GM21528 (cell line): ENCODE results near the gene KRTAP10-8.
"Not testable (repeated sequence)": the region's sequence is repeated elsewhere in the genome, so short reads cannot be mapped to it uniquely, and the experiment has no call there.

ENCODE experiments used
- ATAC-seq: cut with Tn5 transposase; IDR thresholded peaks from one replicate; pipeline ENCODE4 v1.9.1; 2021; ENCODE audit warnings: mild to moderate bottlenecking, moderate library complexity; ENCODE audit not compliant: unreplicated experiment, low FRiP score

Gene KRTAP10-8, protein sequence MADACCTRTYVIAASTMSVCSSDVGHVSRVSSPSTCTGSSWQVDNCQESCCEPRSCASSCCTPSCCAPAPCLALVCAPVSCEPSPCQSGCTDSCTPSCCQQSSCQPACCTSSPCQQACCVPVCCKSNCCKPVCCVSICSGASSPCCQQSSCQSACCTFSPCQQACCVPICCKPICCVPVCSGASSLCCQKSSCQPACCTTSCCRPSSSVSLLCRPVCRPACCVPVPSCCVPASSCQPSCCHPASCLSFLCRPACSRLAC

DNA sequence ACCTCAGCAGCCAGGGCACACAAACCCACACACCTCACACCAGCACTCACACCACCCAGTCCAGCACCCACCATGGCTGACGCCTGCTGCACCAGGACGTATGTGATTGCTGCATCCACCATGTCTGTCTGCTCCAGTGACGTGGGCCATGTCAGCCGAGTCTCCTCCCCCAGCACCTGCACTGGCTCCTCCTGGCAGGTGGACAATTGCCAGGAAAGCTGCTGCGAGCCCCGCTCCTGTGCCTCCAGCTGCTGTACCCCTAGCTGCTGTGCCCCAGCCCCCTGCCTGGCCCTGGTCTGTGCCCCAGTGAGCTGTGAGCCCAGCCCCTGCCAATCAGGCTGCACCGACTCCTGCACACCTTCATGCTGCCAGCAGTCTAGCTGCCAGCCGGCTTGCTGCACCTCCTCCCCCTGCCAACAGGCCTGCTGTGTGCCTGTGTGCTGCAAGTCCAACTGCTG is at the start of gene KRTAP10-8:
TSS of gene KRTAP10-8 (plus strand) at position 51 of the 458 bp plus-strand sequence. CDS start at position 73, 22 bp downstream.
- ATAC-seq: no peak

DNA sequence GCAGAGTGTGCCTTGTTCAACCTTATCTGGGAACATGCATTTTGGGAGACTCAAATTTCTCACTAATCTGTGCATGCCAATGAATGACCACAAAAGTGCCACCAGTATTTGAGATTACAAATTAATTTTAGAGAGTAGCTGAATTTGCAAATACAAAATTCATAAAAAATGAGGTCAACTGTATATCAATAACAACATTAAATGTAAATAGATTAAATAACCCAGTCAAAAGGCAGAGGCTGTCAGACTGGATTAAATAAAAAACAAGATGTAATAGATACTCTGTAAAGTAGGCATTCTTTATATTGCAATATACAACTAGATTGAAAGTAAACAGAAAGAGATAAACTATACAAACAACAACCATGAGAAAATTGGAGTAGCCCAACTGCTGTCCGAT is 47.8 kb upstream of the KRTAP10-8 start:
- ATAC-seq: no peak

DNA sequence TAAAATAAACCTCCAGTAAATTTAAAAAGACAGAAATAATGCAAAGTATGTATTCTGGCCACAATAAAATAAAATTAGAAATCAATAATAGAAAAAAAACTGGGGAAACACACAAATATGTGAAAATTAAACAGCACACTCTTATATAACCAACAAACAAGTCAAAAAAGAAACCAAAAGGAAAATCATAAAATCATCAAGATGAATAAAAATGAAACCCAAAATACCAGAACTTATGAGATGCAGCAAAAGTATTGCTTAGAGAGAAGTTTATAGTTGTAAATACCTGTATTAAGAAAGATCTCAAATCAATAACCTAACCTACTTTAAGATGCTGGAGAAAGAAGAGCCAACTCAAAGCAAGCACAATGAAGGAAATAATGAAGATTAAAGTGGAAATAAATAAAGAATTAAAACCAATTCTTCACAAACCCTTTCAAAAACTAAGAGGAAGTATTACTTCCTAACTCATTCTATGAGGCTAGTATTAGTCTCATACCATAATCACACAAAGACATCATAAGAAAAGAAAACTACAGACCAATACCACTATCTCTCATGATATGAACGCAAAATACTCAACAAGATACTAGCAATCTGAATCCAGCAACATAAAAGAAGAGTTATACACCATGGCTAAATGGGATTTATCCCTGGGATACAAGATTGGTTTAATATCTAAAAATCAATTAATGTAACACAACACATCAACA is 46.8 kb upstream of the KRTAP10-8 start:
- ATAC-seq: no peak

DNA sequence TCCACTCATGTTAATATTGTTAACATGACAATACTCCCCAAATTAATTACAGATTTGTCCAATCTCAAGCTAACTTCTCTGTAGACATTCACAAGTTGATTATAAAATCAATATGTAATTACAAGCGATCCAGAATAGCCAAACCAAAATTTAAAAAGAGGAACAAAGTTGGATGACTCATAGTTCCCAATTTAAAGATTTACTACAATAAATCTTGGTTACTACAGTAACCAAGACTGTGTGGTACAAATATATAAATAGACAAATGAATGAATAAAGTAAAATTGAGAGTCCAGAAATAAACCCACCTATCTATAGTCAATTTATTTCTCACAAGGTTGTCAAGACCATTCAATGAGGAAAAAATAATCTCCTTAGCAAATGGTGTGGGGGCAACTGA is 45.5 kb upstream of the KRTAP10-8 start:
- ATAC-seq: no peak

DNA sequence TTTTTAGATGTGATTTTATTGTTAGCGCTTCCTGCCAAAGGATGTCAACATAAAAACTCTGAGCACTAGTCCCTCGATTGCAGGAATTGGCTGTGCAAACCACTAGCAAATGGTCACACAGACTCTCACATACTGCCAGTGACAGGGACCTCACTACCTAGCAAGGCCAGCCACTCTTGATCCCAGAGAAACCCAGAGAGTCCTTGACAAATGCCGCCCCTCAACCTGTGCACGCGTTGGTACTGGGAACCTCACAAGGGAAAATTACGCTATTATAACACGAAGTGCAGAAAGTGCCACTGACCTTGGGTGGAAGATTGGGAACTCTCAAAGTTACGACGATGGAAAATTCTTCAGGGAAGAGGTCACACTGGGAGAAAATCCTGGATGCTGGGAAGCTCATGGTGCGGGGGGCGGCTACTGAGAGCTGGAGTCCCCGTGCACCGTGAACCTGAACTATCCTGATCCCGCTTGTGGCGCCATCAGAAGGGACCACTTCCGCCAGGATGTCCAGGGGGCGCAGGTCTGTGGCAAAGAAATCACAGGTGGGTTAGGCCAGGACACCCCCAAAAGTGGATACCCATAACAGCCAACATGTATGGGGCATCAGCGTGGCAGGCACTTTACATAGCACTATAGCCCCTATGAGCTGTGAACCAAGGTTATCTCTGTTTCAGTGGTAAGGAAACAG is 44.3 kb upstream of the KRTAP10-8 start:
- no peak for ATAC-seq

DNA sequence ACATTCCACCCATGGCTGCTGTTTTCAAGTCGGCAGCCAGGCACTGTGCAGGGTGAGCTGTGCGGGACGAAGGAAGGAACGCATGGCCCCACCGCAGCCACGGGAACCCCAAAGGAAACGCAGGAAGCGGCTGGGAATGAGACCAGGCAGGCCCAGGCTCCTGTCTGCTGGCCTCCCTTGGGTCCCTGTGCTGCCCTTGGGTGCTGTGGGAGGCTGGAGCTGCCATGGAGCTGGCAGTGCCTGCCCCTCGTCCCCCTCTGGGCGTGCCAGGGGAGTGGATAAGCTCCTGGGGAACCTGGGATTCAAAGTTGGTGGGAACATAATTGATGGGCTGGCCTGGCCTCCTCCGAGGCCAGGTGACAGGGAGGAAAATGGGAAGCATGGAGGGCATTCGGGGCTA is 43.6 kb upstream of the KRTAP10-8 start:
- no peak for ATAC-seq

DNA sequence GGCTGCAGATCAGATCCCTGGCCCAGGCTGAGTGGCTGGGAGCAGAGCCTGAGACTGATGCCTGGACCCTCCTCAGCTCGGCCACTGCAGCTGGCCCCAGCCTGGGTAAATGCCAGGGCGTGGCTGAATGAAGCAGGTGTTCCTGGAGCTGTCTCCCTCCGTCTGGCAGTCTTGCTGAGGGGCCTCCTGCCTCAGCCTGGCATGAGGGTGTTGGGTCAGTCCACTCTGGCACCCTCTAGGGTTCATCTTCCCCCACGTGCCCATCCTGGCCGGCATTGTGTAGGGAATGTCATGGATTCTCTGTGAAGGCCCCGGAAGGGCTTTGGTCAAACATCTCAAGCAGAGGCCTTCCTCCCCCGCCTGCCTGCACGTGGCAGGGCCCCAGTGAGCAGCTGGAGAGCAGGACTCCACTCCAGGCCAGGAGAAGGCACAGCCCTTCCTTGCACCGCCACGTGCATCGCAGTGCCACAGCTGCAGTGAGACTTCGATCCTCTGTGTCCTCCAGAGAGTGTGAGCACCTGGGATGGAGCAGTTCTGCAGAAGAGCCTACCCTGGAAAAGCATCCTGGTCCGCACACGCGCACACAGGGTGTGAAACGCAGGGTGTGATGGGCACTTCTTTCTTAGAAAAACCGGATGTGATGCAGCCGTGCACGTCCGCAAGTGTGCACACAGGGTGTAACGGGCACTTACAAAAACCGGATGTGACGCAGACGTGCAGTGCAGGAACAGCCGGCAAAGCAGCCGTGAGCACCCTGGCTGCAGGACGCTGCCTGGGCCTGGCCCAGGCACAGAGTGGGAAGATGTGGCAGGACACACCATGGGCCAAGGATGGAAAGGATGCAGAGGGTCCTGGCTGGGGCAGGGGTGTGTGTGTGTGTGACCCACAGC is 43.0 kb upstream of the KRTAP10-8 start:
- no peak for ATAC-seq

DNA sequence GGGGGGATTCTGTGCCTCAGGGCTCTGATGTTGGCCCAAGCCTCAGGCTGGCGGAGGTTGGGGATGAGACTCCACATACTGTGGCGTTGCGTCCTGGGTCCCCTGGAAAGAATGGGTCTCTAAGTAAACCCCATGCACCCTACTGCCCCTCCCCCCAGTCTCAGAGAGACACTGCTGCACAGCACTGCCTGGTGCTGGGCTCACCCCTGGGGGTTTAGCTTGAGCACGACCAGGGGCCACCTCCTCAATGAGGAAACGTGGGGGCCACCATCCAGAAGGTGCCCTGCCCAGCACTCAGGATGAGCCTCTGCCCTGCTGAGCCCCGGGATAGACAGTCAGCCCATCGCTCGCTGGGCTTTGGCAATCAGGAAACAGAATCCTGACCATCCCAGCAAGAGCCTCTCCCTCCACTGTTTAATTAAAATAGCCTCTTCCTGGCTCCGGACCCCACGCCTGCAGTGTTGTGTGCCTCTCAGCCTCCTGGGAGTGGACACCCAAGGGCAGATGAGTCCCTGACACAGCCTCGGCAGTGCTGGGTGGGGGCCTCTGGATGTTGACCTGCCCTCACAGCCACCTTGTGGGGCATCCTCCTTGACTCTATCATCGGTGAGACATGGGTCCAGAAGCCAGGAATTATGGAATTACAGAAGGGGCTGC is 41.9 kb upstream of the KRTAP10-8 start:
- no peak for ATAC-seq

DNA sequence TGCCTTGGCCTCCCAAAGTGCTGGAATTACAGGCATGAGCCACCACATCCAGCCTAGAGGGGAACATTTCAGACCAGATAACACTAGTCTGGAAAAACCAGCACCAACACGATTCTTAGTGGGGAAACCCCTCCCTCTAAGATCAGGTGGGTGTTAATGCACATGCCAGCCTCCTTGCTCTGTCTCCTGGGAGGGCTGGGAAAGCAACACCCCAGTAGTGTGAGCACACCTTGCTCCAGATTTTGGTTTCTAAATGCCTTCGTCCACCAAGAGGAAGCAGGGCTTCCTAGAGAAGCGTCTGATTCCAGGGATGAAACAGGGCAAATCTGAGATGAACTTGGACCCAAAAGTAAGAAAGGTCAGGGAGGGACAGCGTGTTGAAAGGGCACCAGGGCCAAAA is 40.6 kb upstream of the KRTAP10-8 start:
- no peak for ATAC-seq

DNA sequence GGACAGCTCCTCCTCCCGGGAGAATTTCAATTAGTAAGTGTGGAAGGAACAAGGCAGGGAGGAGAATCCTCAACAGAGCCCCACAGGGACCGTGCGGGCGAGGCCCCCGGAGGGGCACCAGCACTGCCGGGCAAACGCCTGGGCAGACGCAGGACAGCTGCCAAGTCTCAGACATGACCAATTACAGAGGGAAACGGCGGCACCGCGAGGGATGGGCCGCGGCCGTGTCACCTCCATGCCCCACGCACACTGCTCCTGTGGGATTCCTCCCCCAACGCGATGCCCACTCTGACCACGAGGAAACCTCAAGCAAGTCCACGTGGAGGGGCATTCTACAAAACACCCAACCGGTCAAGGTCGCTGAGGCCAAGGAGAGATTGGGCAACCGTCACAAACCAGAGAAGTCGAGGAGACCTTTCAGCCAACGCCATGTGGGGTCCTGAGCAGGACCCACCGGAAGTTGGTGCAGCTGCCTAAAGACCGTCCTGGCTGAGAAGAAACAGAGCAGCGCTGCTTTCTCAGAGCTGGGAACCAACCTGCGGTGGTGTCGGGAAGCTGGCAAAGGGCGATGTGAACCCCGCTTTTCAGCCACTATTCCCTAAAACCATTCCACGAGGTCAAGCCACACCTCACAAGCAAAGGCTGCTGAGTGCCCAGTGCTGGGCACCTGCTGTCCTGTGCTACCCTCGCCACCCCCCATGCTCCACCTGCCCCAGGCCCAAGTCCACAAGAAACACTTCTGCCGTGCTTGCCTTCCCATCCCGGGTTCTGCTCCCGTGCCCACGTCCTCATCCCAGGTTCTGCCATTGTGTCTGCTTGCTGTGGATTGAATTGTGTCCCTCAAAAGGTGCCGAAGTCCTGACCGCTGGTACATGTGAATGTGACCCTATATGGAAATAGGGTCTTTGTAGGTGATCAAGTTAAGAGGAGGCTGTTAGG is 39.8 kb upstream of the KRTAP10-8 start:
- ATAC-seq: no peak

DNA sequence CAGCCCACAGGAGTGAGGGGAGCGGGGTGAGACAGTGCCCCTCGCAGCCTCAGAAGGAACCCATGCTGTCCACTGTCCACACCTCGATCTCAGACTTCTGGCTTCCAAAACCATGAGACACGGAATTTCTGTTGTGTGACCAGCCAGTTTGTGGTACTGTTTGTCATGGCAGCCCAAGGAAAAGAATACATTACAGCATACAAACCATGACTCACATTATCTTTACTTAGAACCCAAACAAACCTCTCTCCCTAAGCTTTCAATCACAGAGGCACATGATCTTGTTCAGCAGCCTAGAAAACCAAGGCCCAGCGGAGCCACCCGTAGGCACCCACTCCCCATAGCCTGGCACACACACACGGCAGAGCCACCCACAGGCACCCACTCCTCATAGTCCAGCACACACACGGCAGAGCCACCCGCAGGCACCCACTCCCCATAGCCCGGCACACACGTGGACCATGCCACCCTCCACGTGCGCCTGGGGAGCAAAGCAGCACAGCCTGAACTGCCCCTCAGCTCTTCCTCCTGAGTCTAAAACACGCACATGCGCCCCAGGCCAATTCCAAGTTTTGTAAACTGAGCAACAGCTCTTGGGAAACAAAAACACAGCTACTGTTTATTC is 38.8 kb upstream of the KRTAP10-8 start:
- no peak for ATAC-seq

DNA sequence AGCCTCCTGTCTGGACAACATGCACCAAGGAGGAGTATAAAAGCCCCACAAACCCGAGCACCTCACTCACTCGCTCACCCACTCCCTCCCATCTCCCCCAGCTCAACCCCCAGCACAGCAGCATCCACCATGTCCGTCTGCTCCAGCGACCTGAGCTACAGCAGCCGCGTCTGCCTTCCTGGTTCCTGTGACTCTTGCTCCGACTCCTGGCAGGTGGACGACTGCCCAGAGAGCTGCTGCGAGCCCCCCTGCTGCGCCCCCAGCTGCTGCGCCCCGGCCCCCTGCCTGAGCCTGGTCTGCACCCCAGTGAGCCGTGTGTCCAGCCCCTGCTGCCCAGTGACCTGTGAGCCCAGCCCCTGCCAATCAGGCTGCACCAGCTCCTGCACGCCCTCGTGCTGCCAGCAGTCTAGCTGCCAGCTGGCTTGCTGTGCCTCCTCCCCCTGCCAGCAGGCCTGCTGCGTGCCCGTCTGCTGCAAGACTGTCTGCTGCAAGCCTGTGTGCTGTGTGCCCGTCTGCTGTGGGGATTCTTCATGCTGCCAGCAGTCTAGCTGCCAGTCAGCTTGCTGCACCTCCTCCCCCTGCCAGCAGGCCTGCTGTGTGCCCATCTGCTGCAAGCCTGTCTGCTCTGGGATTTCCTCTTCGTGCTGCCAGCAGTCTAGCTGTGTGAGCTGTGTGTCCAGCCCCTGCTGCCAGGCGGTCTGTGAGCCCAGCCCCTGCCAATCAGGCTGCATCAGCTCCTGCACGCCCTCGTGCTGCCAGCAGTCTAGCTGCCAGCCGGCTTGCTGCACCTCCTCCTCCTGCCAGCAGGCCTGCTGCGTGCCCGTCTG is 38.0 kb upstream of the KRTAP10-8 start, which contains the start of gene KRTAP10-4:
TSS of gene KRTAP10-4 (plus strand) at position 100 of the 827 bp plus-strand sequence. CDS start at position 130, 30 bp downstream.
- ATAC-seq: not testable (repeated sequence)

DNA sequence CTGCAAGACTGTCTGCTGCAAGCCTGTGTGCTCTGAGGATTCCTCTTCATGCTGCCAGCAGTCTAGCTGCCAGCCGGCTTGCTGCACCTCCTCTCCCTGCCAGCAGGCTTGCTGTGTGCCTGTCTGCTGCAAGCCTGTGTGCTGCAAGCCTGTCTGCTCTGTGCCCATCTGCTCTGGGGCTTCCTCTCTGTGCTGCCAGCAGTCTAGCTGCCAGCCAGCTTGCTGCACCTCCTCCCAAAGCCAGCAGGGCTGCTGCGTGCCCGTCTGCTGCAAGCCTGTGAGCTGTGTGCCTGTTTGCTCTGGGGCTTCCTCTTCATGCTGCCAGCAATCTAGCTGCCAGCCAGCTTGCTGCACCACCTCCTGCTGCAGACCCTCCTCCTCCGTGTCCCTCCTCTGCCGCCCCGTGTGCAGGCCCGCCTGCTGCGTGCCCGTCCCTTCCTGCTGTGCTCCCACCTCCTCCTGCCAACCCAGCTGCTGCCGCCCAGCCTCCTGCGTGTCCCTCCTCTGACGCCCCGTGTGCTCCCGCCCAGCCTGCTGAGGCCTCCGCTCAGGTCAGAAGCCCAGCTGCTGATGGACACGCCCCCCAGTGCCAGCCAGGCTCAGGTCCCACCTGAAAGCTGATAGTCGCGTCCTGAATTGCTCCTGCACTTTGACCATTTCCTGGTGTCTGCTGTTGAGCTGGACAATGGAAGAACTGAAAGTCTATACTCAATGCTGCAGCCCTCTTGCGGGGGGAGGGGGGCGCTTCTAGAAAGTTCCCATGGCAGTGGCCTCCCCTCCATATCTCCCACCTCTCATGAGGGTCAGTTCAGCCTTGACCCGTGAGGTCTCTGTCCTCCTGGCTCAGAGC is 37.2 kb upstream of the KRTAP10-8 start:
- ATAC-seq: no peak

DNA sequence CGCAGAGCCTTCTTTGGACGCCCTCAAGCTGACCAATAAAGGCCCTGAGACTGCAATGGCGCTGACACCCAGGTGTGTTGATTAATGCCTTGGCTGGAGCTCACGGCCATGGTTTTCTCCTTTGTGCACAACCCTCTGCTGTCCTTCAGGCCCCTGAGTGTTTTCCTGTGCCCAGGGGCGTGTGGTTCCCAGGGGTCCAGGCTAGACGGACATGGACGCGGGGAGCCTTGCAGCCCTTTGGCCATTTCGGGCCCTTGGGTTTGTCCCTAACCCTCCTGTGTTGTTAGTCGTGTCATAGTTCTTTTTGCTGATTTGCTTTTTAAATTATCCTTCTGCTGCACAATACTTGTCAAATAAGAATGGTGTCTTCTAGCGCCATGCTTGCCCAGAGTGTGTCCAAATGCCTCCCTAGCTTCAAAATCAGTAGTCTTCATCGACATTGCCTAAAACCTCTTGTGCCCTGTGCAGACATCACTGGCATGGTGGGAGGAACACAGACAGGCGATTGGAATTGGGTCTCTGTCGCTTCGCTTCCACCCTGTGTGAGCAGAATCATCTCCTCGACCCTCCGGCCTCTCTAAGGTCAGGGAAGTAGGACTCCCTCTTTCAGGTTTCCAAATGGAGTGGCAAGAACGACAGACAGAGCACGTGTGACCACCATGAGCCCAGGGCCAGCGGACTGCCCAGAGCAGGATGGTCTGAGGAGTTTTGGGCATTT is 36.4 kb upstream of the KRTAP10-8 start:
- ATAC-seq: no peak

DNA sequence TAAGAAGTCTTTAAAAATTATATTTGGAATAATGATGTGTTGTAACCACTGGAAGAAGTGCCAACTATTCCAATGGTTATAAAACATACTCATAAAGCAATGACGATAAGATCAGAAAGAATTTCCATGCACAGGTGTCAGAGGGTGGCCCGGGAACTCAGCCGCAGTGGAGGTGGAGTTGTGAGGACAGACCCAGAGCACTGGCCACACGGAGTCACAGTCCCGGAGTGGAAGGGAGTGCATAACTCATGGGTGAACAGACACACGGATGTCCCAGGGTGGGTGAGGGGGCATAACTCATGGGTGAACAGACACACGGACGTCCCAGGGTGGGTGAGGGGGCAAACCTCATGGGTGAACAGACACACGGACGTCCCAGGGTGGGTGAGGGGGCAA is 35.9 kb upstream of the KRTAP10-8 start:
- no peak for ATAC-seq
